ENCODE data around the gene MCEMP1.

The MCEMP1 gene

DNA sequence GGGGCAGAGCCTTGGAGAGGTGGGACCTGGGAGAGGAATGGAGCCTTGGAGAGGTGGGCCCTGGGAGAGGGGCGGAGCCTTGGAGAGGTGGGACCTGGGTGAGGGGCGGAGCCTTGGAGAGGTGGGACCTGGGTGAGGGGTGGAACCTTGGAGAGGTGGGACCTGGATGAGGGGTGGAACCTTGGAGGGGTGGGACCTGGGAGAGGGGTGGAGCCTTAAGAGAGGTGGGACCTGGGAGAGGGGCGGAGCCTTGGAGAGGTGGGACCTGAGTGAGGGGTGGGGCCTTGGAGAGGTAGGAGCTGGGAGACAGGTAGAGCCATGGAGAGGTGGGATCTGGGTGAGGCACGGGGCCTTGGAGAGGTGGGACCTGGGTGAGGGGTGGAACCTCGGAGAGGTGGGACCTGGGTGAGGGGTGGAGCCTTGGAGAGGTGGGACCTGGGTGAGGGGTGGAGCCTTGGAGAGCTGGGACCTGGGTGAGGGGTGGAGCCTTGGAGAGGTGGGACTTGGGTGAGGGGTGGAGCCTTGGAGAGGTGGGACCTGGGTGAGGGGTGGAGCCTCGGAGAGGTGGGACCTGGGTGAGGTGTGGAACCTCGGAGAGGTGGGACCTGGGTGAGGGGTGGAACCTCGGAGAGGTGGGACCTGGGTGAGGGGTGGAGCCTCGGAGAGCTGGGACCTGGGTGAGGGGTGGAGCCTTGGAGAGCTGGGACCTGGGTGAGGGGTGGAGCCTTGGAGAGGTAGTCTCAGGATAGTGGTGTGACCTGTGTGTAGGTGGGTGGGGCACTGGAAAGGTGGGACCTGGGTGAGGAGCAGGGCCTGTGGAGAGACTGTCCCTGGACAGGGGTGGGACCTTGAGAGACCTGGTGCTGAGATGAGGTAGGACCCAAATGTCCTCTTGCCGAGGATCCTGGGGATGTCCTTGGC lies 33.0 kb upstream of the MCEMP1 start:
- peak; percentile 59 for DNase-seq (ENCODE audit: low spot score)

DNA sequence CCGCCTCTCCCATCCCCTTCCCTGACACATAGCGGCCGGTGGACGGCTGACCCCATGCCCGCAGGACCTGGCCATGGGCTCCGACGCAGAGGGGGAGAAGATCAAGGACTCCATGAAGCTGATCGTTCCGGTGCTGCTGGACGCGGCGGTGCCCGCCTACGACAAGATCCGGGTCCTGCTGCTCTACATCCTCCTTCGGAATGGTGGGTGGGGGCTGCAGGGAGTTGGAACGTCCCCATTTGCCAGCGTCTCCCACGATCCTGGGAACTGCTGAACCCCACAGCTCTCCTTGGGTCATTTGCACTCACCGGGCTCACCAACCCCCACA lies 32.4 kb upstream of the MCEMP1 start:
- no peak for DNase-seq (ENCODE audit: low spot score)

- DNase-seq (ENCODE audit: low spot score), result no peak
Measured at GRCh38 chr19:7645163-7645562, 31.7 kb upstream of the MCEMP1 start.

GRCh38 chr19:7645656-7646425 lies 31.0 kb upstream of the MCEMP1 start:
- no peak for DNase-seq (ENCODE audit: low spot score)

DNA sequence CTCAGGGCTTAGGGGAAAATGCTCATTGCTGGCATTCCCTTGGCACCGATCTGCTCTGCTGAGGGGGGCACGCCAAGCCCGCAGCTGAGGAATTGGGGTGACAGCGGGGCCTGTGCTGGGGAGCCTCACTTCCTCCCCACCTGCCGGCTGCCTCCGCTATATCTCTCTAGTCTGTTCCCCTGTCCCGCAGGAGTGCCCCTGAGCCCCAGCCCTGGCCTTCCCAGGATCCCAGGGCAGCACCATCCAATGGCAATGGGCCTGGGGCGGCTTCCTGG lies 30.5 kb upstream of the MCEMP1 start:
- no peak for DNase-seq (ENCODE audit: low spot score)

- no peak for DNase-seq (ENCODE audit: low spot score)
Measured at GRCh38 chr19:7647156-7647555, 29.7 kb upstream of the MCEMP1 start.

- DNase-seq (ENCODE audit: low spot score), result peak; percentile 67
Measured at GRCh38 chr19:7648265-7649014, 28.4 kb upstream of the MCEMP1 start.

- no peak for DNase-seq (ENCODE audit: low spot score)
Measured at GRCh38 chr19:7650148-7650547, 26.7 kb upstream of the MCEMP1 start.

DNA sequence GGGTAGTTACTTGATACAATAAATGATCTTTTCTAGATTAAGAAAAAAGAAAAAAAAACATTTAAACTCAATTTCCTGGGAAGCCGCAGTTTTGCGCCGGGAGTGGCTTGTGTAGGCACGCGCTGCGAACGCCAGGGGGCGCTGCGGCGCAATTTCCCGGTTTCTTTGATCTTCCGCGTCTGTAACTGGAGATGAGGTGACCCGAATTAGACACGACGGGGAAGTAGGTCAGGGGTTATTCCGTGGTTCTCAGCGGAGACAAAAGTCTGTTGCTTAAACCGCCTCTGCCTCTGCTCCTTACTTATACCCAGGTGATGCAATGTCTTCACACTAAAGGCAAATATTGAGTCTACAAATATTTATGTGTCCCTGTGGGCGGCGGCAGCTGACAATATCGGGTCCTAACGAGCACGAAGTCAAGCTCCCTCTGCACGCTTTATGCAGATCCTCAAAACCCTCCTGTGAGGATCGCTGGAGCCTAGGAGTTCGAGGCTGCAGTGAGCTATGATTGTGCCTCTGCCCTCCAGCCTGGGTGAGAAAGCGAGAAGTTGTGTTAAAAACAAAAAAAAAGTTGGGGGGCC lies 24.7 kb upstream of the MCEMP1 start:
- peak; percentile 90 for DNase-seq (ENCODE audit: low spot score)

DNA sequence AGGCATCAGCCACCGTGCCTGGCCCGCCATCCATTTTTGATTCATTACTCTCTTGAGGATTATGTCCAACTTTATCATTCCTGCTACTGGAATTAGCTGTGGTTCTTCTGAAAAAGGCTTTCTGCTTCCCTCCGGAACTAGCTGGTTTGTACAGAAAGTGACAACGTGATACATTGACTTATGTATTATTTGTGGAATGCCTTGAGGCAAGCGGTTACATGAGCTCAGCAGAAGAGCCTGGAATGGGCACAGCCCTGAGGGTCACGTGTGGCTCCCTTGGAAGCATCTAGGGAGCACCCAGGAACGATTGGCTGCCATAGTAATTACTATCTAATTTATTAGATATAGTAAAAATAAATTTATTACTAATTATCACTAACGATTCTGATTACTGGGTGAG lies 22.5 kb upstream of the MCEMP1 start:
- DNase-seq (ENCODE audit: low spot score), result no peak

DNA sequence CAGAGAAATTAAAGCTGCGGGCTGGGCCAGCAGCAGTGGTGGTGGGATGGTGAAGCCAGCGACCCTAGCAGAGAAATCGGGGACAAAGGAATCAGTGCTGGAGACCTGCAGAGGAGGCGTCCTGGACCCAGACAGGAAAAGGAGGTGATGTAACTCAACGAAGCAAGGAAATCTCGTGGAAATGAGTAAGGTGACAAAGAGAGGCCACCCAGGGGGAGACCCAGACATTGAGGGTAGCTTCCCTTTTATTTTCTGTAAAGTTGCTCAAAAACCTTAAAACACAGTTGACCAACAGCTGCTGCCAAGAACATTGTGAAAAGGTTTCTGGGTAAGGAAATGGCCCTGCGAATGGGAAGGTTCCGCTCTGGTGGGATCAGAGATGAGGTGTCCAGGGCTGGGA lies 21.3 kb upstream of the MCEMP1 start:
- no peak for DNase-seq (ENCODE audit: low spot score)

DNA sequence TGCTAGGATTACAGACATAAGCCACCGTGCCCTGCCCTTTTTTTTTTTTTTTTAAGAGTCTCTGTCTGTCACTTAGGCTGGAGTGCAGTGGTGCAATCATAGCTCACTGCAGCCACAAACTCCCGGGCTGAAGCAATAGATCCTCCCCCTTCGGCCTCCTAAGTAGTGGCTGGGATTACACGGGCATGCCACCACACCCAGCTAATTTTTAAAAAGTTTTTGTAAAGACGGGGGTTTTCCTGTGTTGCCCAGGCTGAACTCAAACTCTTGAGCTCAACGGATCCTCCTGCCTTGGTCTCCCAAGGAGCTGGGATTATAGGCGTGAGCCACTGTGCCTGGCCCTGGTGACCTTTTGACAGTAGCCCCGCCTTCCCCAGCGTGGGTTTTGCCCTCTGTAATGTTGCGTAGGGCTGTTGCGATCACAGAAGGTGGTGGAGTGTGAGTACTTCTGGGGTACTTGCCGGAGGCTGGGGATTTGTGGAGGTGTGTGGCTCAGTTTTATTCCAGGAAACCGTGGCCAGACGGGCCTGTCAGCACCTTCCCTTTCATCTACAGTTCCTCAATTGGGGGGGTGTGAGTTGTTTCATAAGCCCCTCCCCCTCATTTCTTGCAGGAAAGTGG lies 19.6 kb upstream of the MCEMP1 start:
- no peak for DNase-seq (ENCODE audit: low spot score)

GRCh38 chr19:7658219-7658686 lies 18.6 kb upstream of the MCEMP1 start:
- no peak for DNase-seq (ENCODE audit: low spot score)

- no peak for DNase-seq (ENCODE audit: low spot score)
Measured at GRCh38 chr19:7661744-7662538, 14.9 kb upstream of the MCEMP1 start.

DNA sequence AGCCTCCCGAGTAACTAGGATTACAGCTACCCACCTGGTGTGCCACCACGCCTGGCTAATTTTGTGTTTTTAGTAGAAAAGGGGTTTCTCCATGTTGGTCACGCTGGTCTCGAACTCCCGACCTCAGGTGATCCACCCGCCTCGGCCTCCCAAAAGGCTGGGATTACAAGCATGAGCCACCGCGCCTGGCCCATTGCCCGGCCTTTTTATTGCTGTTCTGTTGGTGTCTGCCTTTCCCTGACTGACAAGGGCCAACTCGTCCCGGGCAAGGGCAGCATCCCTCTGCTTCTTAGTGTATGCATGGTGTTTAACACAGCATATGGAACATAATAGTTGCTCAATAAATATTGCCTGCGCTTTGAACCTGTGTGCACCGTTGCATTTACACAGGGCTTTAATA lies 14.2 kb upstream of the MCEMP1 start:
- no peak for DNase-seq (ENCODE audit: low spot score)

DNA sequence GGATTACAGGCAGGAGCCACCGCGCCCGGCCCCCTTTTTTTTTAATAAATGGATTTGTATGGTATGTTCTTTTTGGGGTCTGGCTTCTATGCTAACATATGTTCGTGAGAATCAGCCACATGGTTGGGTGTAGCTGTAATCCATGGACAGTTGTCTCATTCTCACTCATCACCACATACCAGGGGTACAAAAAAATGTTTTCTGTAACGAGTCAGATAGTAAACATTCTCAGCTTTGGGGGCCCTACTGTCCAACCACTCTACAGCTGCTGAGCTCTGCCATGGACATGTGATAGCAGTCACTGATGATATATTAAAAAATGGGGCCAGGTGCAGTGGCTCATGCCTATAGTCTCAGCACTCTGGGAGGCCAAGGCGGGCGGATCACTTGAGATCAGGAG lies 13.2 kb upstream of the MCEMP1 start:
- no peak for DNase-seq (ENCODE audit: low spot score)

DNA sequence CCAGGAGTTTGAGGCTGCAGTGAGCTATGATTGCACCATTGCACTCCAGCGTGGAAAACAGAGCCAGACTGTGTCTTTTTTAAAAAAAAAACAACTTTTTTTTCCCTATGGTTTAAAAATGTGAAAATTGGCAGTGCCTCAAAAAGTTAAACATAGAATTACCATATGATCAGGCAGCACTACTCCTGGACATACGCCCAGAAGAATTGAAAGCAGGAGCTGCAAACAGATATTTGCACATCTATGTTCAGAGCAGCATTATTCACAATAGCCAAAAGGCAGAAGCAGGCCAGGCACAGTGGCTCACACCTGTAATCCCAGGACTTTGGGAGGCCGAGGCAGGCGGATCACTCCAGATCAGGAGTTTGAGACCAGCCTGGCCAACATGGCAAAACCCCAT lies 11.8 kb upstream of the MCEMP1 start:
- DNase-seq (ENCODE audit: low spot score), result no peak

DNA sequence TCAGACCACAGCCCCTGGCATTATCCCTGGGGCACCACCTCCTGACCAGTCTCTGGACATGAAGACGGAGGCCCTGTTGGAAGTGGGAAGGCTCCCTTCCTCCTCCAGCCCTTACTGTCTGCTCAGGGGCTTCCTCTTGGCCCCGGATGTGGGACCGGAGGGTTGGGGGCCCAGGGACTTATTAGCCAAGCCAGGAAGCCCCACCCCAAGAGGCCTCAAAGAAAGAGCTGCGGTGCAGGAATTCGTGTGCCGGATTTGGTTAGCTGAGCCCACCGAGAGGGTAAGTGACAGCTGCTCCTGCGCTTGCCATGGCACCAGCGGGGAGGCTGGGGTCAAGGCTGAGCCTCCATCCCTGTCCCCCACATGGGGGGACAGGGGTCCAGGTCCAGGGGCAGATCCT lies 8.0 kb upstream of the MCEMP1 start, which contains the start of gene RETN:
TSS of gene RETN (plus strand) at position 208 of the 400 bp plus-strand sequence. CDS start 278 bp downstream, outside the sequence.
- DNase-seq (ENCODE audit: low spot score), result no peak

DNA sequence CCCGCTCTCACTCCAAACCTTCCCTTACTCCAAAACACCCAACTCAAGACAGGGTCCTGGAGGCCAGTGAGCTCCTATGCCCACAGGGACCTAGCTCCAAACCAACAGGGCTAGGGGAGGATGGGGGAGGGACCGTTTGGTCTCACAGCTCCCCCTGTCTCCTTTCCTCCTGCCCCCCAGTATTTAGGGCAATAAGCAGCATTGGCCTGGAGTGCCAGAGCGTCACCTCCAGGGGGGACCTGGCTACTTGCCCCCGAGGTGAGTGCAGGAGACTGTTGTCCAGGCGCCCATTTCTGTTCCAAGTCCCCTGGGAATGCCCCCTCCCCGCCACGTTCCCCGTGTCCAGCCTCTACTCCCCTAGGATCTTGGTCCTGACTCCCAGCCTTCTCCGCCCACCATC lies 7.2 kb upstream of the MCEMP1 start:
- DNase-seq (ENCODE audit: low spot score), result no peak

- no peak for DNase-seq (ENCODE audit: low spot score)
Measured at GRCh38 chr19:7670150-7670783, 6.6 kb upstream of the MCEMP1 start.

DNA sequence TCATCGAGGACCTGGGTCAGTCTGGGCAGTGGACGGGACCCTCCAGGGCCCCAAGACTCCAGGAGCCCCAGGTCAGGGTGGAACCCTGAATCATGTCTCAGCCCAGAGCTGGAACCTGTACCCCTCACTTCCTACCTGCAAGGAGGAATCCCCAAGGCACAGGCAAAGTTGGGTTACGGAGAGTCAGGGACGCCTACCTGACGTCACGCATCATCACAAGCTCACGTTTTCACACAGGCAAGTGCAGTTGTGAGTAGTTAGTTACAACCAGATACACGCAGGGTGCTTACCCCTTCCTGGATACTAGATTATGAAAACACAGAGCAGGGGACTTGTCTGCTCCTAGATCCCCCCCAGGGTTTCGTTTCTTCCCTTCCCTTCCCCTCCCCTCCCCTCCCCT lies 6.1 kb upstream of the MCEMP1 start:
- DNase-seq (ENCODE audit: low spot score), result no peak
